G401.6 (cell line): ENCODE results near the gene ABCC1.

Experiments used
- FAIRE-seq: peaks from 2 replicates; lab custom pipeline; 2012; peaks lifted over from hg19 to GRCh38; lab: Jason Lieb, UNC

The ABCC1 gene

GRCh38 chr16:16021646-16021987 lies 72.2 kb downstream of the ABCC1 start:
- no peak for FAIRE-seq

GRCh38 chr16:16021988-16022682 lies 72.7 kb downstream of the ABCC1 start:
- no peak for FAIRE-seq

GRCh38 chr16:16022683-16023064 lies 73.3 kb downstream of the ABCC1 start:
- no peak for FAIRE-seq

GRCh38 chr16:16025214-16025968 lies 76.0 kb downstream of the ABCC1 start:
- no peak for FAIRE-seq

GRCh38 chr16:16027728-16028310 lies 78.4 kb downstream of the ABCC1 start:
- FAIRE-seq = no peak

DNA sequence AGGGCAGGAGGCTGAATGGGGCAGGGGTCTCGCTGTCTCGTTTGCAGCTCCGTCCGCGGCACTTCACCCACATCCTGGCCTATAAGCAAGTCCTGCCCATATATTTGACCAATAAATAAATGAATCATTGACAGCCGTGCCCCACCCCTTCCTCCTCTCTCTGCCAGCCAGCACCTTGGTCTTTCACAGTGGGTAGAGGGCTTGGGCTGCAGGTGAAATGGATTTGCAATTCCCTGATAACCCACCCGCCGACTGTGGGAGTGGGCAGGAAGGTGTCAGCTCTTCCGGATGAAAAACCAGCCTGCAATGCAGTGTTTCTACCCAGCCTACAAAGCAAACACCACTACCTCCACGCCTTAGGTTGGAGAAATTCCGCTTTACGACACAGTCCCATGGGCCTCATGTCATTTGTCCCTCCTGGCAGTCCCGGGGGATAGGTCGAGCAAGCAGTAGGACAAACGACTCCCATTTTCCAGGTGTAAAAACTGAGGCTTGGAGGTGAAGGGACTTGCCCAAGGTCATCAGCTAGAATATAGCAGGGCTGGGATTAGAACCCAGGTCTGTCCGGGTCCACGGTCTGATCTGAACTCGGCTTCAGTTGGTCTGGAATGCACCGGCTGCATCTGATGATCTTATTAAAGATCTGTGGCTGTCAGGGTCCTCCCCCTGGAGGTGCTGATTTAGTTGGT lies 79.0 kb downstream of the ABCC1 start:
- no peak for FAIRE-seq

DNA sequence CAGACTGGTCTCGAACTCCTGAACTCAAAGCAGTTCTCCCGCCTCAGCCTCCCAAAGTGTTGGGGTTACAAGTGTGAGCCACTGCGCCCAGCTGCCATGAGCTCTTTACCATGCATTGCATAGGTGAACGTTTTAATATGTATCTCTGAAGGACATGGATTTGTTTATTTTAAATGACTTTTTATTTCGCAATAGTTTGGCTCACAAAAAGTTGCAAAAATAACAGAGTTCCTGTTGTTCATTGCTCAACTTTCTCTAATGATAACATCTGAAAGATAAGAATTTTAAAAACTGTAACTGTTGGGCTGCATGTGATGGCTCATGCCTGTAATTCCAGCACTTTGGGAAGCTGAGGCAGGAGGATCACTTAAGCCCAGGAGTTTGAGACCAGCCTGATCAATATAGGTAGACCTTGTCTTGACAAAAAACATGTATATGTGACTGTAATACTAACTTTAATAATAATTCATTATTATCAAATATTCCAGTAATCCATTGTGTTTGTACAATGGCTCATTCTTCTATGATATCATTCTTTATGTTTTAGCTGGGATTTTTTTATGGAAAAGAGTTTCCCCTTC lies 80.1 kb downstream of the ABCC1 start:
- FAIRE-seq = no peak

DNA sequence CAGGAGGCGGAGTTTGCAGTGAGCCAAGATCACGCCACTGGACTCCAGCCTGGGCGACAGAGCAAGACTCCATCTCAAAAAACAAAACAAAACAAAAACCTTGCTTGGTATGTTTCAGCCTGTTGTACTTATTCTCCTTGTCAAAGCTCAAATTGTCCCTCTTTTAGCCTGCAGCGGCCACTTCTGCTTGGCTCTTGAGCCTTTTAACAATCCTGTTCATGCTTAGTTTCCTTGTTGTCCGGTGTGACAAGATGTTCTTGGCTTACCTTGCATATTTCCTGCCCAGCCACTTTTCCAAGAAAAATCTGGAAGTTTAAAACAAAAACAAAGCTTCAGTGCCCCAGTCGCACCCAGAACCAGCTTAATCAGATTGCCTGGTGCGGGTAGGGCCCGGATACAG lies 81.0 kb downstream of the ABCC1 start:
- FAIRE-seq = no peak

GRCh38 chr16:16031401-16031800 lies 82.0 kb downstream of the ABCC1 start:
- no peak for FAIRE-seq

- no peak for FAIRE-seq
Measured at GRCh38 chr16:16032271-16032979, 83.0 kb downstream of the ABCC1 start.

DNA sequence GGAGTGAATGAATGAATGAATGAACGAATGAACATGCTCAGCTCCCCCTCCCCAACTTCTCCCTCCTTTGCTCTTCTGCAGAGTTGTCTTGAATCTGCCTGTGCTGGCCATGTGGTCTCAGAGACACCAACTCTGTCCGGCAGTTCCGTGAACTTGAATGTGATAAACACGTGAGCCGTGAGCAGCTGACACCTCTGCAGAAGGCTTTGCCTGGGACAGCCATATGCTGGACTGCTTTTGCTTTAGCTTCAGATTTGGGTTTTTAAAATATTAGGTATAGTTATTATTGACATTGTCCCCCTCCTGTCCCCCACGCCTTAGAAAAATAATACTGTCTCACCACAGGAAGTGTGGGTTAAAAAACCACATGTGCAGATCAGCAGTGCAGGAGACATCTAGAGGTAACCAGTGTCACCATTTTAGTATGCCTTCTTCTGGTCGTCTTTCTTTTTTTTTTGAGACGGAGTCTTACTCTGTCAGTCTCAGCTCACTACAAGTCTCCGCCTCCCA lies 83.8 kb downstream of the ABCC1 start:
- FAIRE-seq = no peak

GRCh38 chr16:16036359-16036792 lies 87.0 kb downstream of the ABCC1 start:
- no peak for FAIRE-seq

GRCh38 chr16:16037521-16037920 lies 88.1 kb downstream of the ABCC1 start:
- FAIRE-seq = no peak

DNA sequence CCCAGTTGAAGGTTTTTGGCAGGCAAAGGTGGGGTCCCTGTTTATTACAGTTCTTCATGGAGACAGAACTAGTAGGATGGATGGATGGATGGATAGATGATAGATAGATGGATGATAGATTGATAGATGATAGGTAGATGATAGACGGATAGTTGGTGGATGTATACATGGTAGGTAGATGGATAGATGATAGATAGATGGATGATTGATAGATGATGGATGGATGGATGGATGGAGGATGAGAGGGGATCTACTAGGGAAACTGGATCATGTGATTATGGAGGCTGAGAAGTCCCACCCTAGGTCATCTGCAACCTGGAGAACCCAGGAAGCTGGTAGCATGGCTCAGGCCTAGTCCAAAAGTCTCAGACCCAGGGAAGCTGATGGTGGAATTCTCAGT lies 88.6 kb downstream of the ABCC1 start:
- FAIRE-seq = no peak

DNA sequence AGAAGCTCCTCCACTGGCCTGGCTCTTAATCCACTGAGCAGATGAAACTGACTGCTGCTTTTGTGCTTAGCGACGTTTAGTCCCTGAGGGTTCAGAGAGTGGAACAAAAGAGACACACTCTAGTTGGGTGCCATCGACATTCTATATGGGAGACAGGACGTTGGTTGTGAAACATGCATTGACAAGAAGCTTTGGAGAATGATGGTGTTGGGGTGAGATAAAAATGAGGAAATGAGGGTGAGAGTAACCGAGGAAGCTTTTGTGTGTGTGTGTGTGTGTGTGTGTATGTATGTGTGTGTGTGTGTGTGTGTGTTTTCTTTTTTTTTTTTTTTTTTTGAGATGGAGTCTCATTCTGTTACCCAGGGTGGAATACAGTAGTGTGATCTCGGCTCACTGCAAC lies 89.5 kb downstream of the ABCC1 start:
- no peak for FAIRE-seq

GRCh38 chr16:16041196-16041892 lies 91.9 kb downstream of the ABCC1 start:
- FAIRE-seq = no peak

GRCh38 chr16:16042076-16042475 lies 92.7 kb downstream of the ABCC1 start:
- FAIRE-seq = no peak

- no peak for FAIRE-seq
Measured at GRCh38 chr16:16045296-16045695, 95.9 kb downstream of the ABCC1 start.

- no peak for FAIRE-seq
Measured at GRCh38 chr16:16045879-16046278, 96.5 kb downstream of the ABCC1 start.

DNA sequence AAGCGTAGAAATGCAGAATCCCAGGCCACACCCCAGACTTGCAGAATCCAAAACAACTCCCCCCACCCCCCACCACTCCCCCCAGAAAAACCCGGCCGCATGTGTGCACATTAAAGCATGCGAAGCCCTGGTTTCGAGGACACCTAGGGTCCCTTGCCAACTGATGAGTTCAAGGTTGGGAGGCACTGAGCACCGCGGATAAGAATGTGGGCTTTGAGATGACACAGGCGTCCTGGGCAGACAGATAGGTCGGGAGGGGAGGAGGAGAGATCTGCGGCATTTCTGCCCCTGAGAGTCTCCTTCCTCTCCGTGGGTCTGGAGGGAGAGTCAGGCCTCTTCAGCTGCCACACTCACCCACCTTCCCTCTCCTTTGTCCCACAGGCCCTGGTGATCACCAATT lies 98.3 kb downstream of the ABCC1 start:
- FAIRE-seq = no peak

- FAIRE-seq = no peak
Measured at GRCh38 chr16:16048904-16049582, 99.6 kb downstream of the ABCC1 start.
